ENCODE data around the gene IFT27.

The IFT27 gene

GRCh38 chr22:36796552-36797175 lies 20.7 kb upstream of the IFT27 start:
- DNase-seq (ENCODE audit: low spot score), result no peak

GRCh38 chr22:36795633-36796032 lies 19.7 kb upstream of the IFT27 start:
- no peak for DNase-seq (ENCODE audit: low spot score)

GRCh38 chr22:36790648-36791047 lies 14.7 kb upstream of the IFT27 start:
- no peak for DNase-seq (ENCODE audit: low spot score)

- DNase-seq (ENCODE audit: low spot score), result no peak
Observed at GRCh38 chr22:36787204-36787988, 11.5 kb upstream of the IFT27 start.

- DNase-seq (ENCODE audit: low spot score), result no peak
Observed at GRCh38 chr22:36783743-36784142, 7.8 kb upstream of the IFT27 start.

GRCh38 chr22:36781656-36782627 lies 6.0 kb upstream of the IFT27 start:
- DNase-seq (ENCODE audit: low spot score), result peak; percentile 94

GRCh38 chr22:36778020-36778419 lies 2.1 kb upstream of the IFT27 start:
- no peak for DNase-seq (ENCODE audit: low spot score)

GRCh38 chr22:36776722-36777121 lies 803 bp upstream of the IFT27 start:
- DNase-seq (ENCODE audit: low spot score), result no peak

- DNase-seq (ENCODE audit: low spot score), result no peak
Observed at GRCh38 chr22:36775586-36775963, 344 bp downstream of the IFT27 start.

- DNase-seq (ENCODE audit: low spot score), result peak; percentile 43
Observed at GRCh38 chr22:36773935-36774334, 2.0 kb downstream of the IFT27 start.

GRCh38 chr22:36772451-36772850 lies 3.5 kb downstream of the IFT27 start:
- DNase-seq (ENCODE audit: low spot score), result no peak

GRCh38 chr22:36771356-36772063 lies 4.4 kb downstream of the IFT27 start:
- no peak for DNase-seq (ENCODE audit: low spot score)

- no peak for DNase-seq (ENCODE audit: low spot score)
Observed at GRCh38 chr22:36770513-36771231, 5.2 kb downstream of the IFT27 start.

- no peak for DNase-seq (ENCODE audit: low spot score)
Observed at GRCh38 chr22:36769541-36770512, 6.1 kb downstream of the IFT27 start.

GRCh38 chr22:36768616-36769015 lies 7.3 kb downstream of the IFT27 start:
- DNase-seq (ENCODE audit: low spot score), result no peak

- DNase-seq (ENCODE audit: low spot score), result no peak
Observed at GRCh38 chr22:36768141-36768540, 7.8 kb downstream of the IFT27 start.

- DNase-seq (ENCODE audit: low spot score), result no peak
Observed at GRCh38 chr22:36767035-36767775, 8.7 kb downstream of the IFT27 start.

- DNase-seq (ENCODE audit: low spot score), result peak; percentile 32
Observed at GRCh38 chr22:36765943-36766450, 9.9 kb downstream of the IFT27 start.
